T-helper 2 cell treated with Interferon-gamma antibody and Interleukin-4, amounts not matched to agents 5 μg/mL and 100 μg/mL, for 36 hours (primary cell): ENCODE data around the gene NCK2.
A peak's percentile ranks its signal among the peaks of the same experiment; 100 is the strongest.

ENCODE experiments used
- DNase-seq: peaks from one replicate; pipeline ENCODE4 v3.0.0; 2021; ENCODE audit warnings: low spot score
- H3K27ac Mint-ChIP-seq: one replicate; pipeline ENCODE4 v1.8.0; 2021; ENCODE audit warnings: mild to moderate bottlenecking, mixed read lengths
- H3K27me3 Mint-ChIP-seq: one replicate; pipeline ENCODE4 v1.8.0; 2021; ENCODE audit warnings: low read depth, mixed read lengths
- H3K36me3 Mint-ChIP-seq: one replicate; pipeline ENCODE4 v1.8.0; 2021; ENCODE audit warnings: low read depth, mixed read lengths
- H3K4me1 Mint-ChIP-seq: one replicate; pipeline ENCODE4 v1.8.0; 2021; ENCODE audit warnings: low read depth, mixed read lengths
- H3K4me3 Mint-ChIP-seq: one replicate; pipeline ENCODE4 v1.8.0; 2022; ENCODE audit warnings: mild to moderate bottlenecking, moderate library complexity, mixed read lengths
- H3K9me3 Mint-ChIP-seq: one replicate; pipeline ENCODE4 v1.8.0; 2021; ENCODE audit warnings: mixed read lengths

NCK2 gene

GRCh38 chr2:105861200-105861599, 116.5 kb downstream of the NCK2 start:
- Mint-ChIP-seq H3K4me3 (peak overlapping the region; percentile 37), H3K4me1 (peaks cover 65% of the 10 kb centered on the region), H3K27me3 (no peaks in the 10 kb centered on the region), H3K36me3 (peaks cover 25% of the 10 kb centered on the region), H3K9me3 (no peaks in the 10 kb centered on the region), H3K27ac (peak overlapping the region; percentile 39)
- no peak for DNase-seq

GRCh38 chr2:105862843-105863242, 118.1 kb downstream of the NCK2 start:
- H3K4me3 Mint-ChIP-seq: no peak overlapping the region
- H3K27me3 Mint-ChIP-seq: no peaks in the 10 kb centered on the region
- peaks cover 16% of the 10 kb centered on the region for H3K36me3 Mint-ChIP-seq
- DNase-seq: no peak
- peaks cover 50% of the 10 kb centered on the region for H3K4me1 Mint-ChIP-seq
- no peaks in the 10 kb centered on the region for H3K9me3 Mint-ChIP-seq
- H3K27ac Mint-ChIP-seq: no peak overlapping the region

- no peak for DNase-seq
- Mint-ChIP-seq H3K36me3 (peaks cover 11% of the 10 kb centered on the region), H3K27ac (no peak overlapping the region), H3K4me1 (peaks cover 47% of the 10 kb centered on the region), H3K27me3 (no peaks in the 10 kb centered on the region), H3K9me3 (no peaks in the 10 kb centered on the region), H3K4me3 (no peak overlapping the region)
Observed at GRCh38 chr2:105864262-105864661, 119.5 kb downstream of the NCK2 start.

- H3K4me1 Mint-ChIP-seq: peaks cover 40% of the 10 kb centered on the region
- no peak overlapping the region for H3K4me3 Mint-ChIP-seq
- H3K27me3 Mint-ChIP-seq: no peaks in the 10 kb centered on the region
- no peaks in the 10 kb centered on the region for H3K9me3 Mint-ChIP-seq
- H3K27ac Mint-ChIP-seq: no peak overlapping the region
- no peak for DNase-seq
- peaks cover 10% of the 10 kb centered on the region for H3K36me3 Mint-ChIP-seq
Observed at GRCh38 chr2:105865222-105865913, 120.7 kb downstream of the NCK2 start.

GRCh38 chr2:105866216-105867185, 121.8 kb downstream of the NCK2 start:
- no peak overlapping the region for H3K27ac Mint-ChIP-seq
- DNase-seq: no peak
- peaks cover 10% of the 10 kb centered on the region for H3K36me3 Mint-ChIP-seq
- H3K9me3 Mint-ChIP-seq: no peaks in the 10 kb centered on the region
- H3K27me3 Mint-ChIP-seq: no peaks in the 10 kb centered on the region
- H3K4me1 Mint-ChIP-seq: peaks cover 36% of the 10 kb centered on the region
- no peak overlapping the region for H3K4me3 Mint-ChIP-seq

GRCh38 chr2:105867587-105867986, 122.9 kb downstream of the NCK2 start:
- H3K4me3 Mint-ChIP-seq: no peak overlapping the region
- DNase-seq: no peak
- H3K9me3 Mint-ChIP-seq: no peaks in the 10 kb centered on the region
- peaks cover 43% of the 10 kb centered on the region for H3K4me1 Mint-ChIP-seq
- H3K27ac Mint-ChIP-seq: no peak overlapping the region
- no peaks in the 10 kb centered on the region for H3K27me3 Mint-ChIP-seq
- H3K36me3 Mint-ChIP-seq: peaks cover 20% of the 10 kb centered on the region

- H3K36me3 Mint-ChIP-seq: peaks cover 24% of the 10 kb centered on the region
- DNase-seq: no peak
- H3K27ac Mint-ChIP-seq: no peak overlapping the region
- H3K4me3 Mint-ChIP-seq: no peak overlapping the region
- peaks cover 43% of the 10 kb centered on the region for H3K4me1 Mint-ChIP-seq
- no peaks in the 10 kb centered on the region for H3K9me3 Mint-ChIP-seq
- H3K27me3 Mint-ChIP-seq: no peaks in the 10 kb centered on the region
Observed at GRCh38 chr2:105868060-105868459, 123.3 kb downstream of the NCK2 start.

- H3K4me3 Mint-ChIP-seq: no peak overlapping the region
- H3K36me3 Mint-ChIP-seq: peaks cover 28% of the 10 kb centered on the region
- no peaks in the 10 kb centered on the region for H3K27me3 Mint-ChIP-seq
- H3K27ac Mint-ChIP-seq: peak overlapping the region; percentile 34
- DNase-seq: no peak
- H3K9me3 Mint-ChIP-seq: no peaks in the 10 kb centered on the region
- peaks cover 50% of the 10 kb centered on the region for H3K4me1 Mint-ChIP-seq
Observed at GRCh38 chr2:105869341-105869740, 124.6 kb downstream of the NCK2 start.

GRCh38 chr2:105870062-105870461, 125.3 kb downstream of the NCK2 start:
- no peak overlapping the region for H3K27ac Mint-ChIP-seq
- H3K27me3 Mint-ChIP-seq: no peaks in the 10 kb centered on the region
- H3K9me3 Mint-ChIP-seq: no peaks in the 10 kb centered on the region
- peaks cover 51% of the 10 kb centered on the region for H3K4me1 Mint-ChIP-seq
- DNase-seq: no peak
- H3K4me3 Mint-ChIP-seq: no peak overlapping the region
- H3K36me3 Mint-ChIP-seq: peaks cover 30% of the 10 kb centered on the region

- DNase-seq: no peak
- Mint-ChIP-seq H3K4me3 (no peak overlapping the region), H3K4me1 (peaks cover 56% of the 10 kb centered on the region), H3K27me3 (no peaks in the 10 kb centered on the region), H3K36me3 (peaks cover 38% of the 10 kb centered on the region), H3K9me3 (no peaks in the 10 kb centered on the region), H3K27ac (peak overlapping the region; percentile 16)
Observed at GRCh38 chr2:105870858-105871257, 126.1 kb downstream of the NCK2 start.

GRCh38 chr2:105872142-105872728, 127.5 kb downstream of the NCK2 start:
- Mint-ChIP-seq H3K4me3 (no peak overlapping the region), H3K36me3 (peaks cover 46% of the 10 kb centered on the region), H3K27me3 (no peaks in the 10 kb centered on the region), H3K4me1 (peaks cover 68% of the 10 kb centered on the region), H3K9me3 (no peaks in the 10 kb centered on the region), H3K27ac (peak overlapping the region; percentile 21)
- DNase-seq: no peak

- Mint-ChIP-seq H3K36me3 (peaks cover 46% of the 10 kb centered on the region), H3K9me3 (no peaks in the 10 kb centered on the region), H3K4me1 (peaks cover 73% of the 10 kb centered on the region), H3K4me3 (peak overlapping the region; percentile 32), H3K27ac (no peak overlapping the region), H3K27me3 (no peaks in the 10 kb centered on the region)
- no peak for DNase-seq
Observed at GRCh38 chr2:105872830-105873229, 128.1 kb downstream of the NCK2 start.

GRCh38 chr2:105873281-105873680, 128.6 kb downstream of the NCK2 start:
- peak overlapping the region; percentile 32 for H3K4me3 Mint-ChIP-seq
- H3K9me3 Mint-ChIP-seq: no peaks in the 10 kb centered on the region
- no peaks in the 10 kb centered on the region for H3K27me3 Mint-ChIP-seq
- DNase-seq: no peak
- H3K4me1 Mint-ChIP-seq: peaks cover 74% of the 10 kb centered on the region
- peak overlapping the region; percentile 57 for H3K27ac Mint-ChIP-seq
- peaks cover 50% of the 10 kb centered on the region for H3K36me3 Mint-ChIP-seq

GRCh38 chr2:105873721-105874120, 129.0 kb downstream of the NCK2 start:
- peak overlapping the region; percentile 57 for H3K27ac Mint-ChIP-seq
- H3K4me3 Mint-ChIP-seq: peak overlapping the region; percentile 32

More at GRCh38 chr2:105873721-105874120, 129.0 kb downstream of the NCK2 start:
- Mint-ChIP-seq H3K4me1 (peaks cover 72% of the 10 kb centered on the region), H3K27me3 (no peaks in the 10 kb centered on the region), H3K9me3 (no peaks in the 10 kb centered on the region), H3K36me3 (peaks cover 53% of the 10 kb centered on the region)
- peak; percentile 87 for DNase-seq
